Hepatocyte (in vitro differentiated cells): ENCODE data around the gene CBX7. TPM values are rescaled to one million over a fixed set of nuclear protein-coding genes. Genes with fewer than 3 reads are reported as not detected.
A peak's percentile ranks its signal among the peaks of the same experiment; 100 is the strongest.

Source experiments
- DNase-seq: peaks from one replicate; pipeline ENCODE4 v3.0.0-alpha.2; 2016; ENCODE audit warnings: low spot score
- H2AFZ ChIP-seq: fragments of 200-600 bp; sonication (generic); 2 replicates; pipeline ENCODE4 v1.6.0; 2016; ENCODE audit warnings: antibody characterized with exemption, mild to moderate bottlenecking
- H3K27ac ChIP-seq: fragments of 200-600 bp; sonication (generic); 2 replicates; pipeline ENCODE4 v1.5.1; 2016; ENCODE audit warnings: mild to moderate bottlenecking
- H3K27me3 ChIP-seq: fragments of 200-600 bp; sonication (generic); 2 replicates; pipeline ENCODE4 v1.6.1; 2016
- H3K36me3 ChIP-seq: fragments of 200-600 bp; sonication (generic); replicated peaks from 2 replicates; pipeline ENCODE4 v1.5.1; 2016; ENCODE audit warnings: low read depth; ENCODE audit not compliant: insufficient read depth
- H3K4me1 ChIP-seq: fragments of 200-600 bp; sonication (generic); 2 replicates; pipeline ENCODE4 v1.5.1; 2016; ENCODE audit warnings: mild to moderate bottlenecking, moderate library complexity; ENCODE audit not compliant: insufficient read depth
- H3K4me2 ChIP-seq: fragments of 200-600 bp; sonication (generic); 2 replicates; pipeline ENCODE4 v1.6.0; 2016
- H3K4me3 ChIP-seq: fragments of 200-600 bp; sonication (generic); 2 replicates; pipeline ENCODE4 v1.5.1; 2016; ENCODE audit warnings: mild to moderate bottlenecking
- H3K79me2 ChIP-seq: fragments of 200-600 bp; sonication (generic); 2 replicates; pipeline ENCODE4 v1.6.0; 2017; ENCODE audit warnings: mild to moderate bottlenecking
- H3K9me2 ChIP-seq: fragments of 200-600 bp; sonication (generic); replicated peaks from 2 replicates; pipeline ENCODE4 v1.6.0; 2017; ENCODE audit warnings: mild to moderate bottlenecking; ENCODE audit not compliant: insufficient read depth
- H3K9me3 ChIP-seq: fragments of 200-600 bp; sonication (generic); 2 replicates; pipeline ENCODE4 v1.5.1; 2016; ENCODE audit warnings: low read depth, mild to moderate bottlenecking
- H4K20me1 ChIP-seq: fragments of 200-600 bp; sonication (generic); 2 replicates; pipeline ENCODE4 v1.6.0; 2016; ENCODE audit warnings: mild to moderate bottlenecking; ENCODE audit not compliant: insufficient read depth, poor library complexity, severe bottlenecking
- EZH2 ChIP-seq: fragments of 200-600 bp; sonication (generic); IDR thresholded peaks from 2 replicates; pipeline ENCODE4 v1.6.1; 2016; ENCODE audit warnings: antibody characterized with exemption, mild to moderate bottlenecking, borderline replicate concordance
- EZH2phosphoT487 ChIP-seq: fragments of 200-600 bp; sonication (generic); IDR thresholded peaks from one replicate; pipeline ENCODE4 v1.6.1; 2018; ENCODE audit warnings: antibody characterized with exemption, mild to moderate bottlenecking, low read depth, moderate library complexity; ENCODE audit not compliant: unreplicated experiment, severe bottlenecking
- WGBS: methylation state at CpG from one replicate; pipeline ENCODE4 v1.1.6; 2016; ENCODE audit warnings: low lambda C conversion rate; ENCODE audit errors: missing lambda C conversion rate; 5-methylcytosine and 5-hydroxymethylcytosine counted together
- polyA plus RNA-seq: library from polyadenylated mRNA; unstranded; fragments of >200 nt; fragmentation: Nextera tagmentation; extraction: Ambion mirVana; gene quantifications from 2 replicates; pipeline ENCODE4 v1.2.1, GENCODE V29; 2016
- total RNA-seq: library from RNA; depleted of rRNA; stranded (reverse); fragments of >200 nt; gene quantifications from 2 replicates; pipeline ENCODE4 v1.2.3, GENCODE V29; 2014
- TF ChIP-seq, protein P1 (sequence below): fragments of 200-600 bp; sonication (generic); IDR thresholded peaks from 2 replicates; pipeline ENCODE4 v1.5.1; 2016; ENCODE audit warnings: antibody characterized with exemption, mild to moderate bottlenecking; ENCODE audit not compliant: poor library complexity

Gene CBX7
- total and polyA plus RNA-seq, 2 experiments from 2014 or later: 4.2 to 9.6 TPM

DNA sequence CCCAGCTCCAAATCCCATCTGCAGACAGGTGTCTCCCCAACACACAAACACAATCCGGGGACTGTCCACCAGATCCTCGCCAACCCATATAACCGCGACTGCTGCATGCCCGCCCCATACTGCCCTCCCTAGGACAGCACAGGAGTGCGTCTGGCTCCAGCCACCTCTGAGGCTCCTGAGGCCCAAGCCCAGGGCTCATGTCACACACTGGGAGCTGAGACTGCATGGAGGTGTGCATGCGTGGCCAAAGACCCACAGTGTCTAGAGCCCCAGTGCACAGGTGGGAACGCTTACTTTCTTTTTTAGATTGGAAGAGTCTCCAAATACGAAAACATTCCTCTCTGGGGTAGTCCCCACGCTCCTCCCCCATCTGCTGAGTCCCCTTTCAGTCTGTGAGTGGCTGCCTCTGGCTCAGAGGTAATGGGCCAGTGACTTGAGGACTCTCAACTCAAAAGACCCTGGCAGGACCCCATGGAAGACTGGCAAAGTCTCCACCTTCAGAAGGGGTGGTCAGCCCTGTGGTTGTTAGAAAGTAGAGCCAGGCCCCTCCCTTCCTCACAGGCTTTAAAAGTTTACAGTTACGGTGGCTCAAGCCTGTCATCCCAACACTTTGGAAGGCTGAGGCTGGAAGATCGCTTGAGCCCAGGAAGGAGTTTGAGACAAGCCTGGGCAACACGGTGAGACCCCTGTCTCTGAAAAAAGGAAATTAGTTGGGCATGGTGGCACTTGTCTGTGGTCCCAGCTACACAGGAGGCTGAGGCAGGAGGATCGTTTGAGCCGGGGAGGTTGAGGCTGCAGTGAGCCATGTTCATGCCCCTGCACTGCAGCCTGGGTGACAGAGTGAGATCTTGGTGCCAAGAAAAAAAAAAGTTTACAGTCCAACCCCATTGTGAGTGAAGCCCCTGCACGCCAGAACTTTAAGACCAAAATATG lies 2.3 kb downstream of the CBX7 start:
- Histone ChIP-seq H3K36me3 (no peaks in the 10 kb centered on the region), H3K4me1 (peaks cover 17% of the 10 kb centered on the region), H4K20me1 (no peaks in the 10 kb centered on the region), H3K27ac (no peak overlapping the region), H3K79me2 (no peaks in the 10 kb centered on the region), H3K27me3 (peaks cover 21% of the 10 kb centered on the region), H3K4me3 (no peak overlapping the region), H2AFZ (no peak overlapping the region), H3K9me2 (no peaks in the 10 kb centered on the region), H3K4me2 (no peak overlapping the region), H3K9me3 (no peaks in the 10 kb centered on the region)
- TF ChIP-seq, protein P1, sequence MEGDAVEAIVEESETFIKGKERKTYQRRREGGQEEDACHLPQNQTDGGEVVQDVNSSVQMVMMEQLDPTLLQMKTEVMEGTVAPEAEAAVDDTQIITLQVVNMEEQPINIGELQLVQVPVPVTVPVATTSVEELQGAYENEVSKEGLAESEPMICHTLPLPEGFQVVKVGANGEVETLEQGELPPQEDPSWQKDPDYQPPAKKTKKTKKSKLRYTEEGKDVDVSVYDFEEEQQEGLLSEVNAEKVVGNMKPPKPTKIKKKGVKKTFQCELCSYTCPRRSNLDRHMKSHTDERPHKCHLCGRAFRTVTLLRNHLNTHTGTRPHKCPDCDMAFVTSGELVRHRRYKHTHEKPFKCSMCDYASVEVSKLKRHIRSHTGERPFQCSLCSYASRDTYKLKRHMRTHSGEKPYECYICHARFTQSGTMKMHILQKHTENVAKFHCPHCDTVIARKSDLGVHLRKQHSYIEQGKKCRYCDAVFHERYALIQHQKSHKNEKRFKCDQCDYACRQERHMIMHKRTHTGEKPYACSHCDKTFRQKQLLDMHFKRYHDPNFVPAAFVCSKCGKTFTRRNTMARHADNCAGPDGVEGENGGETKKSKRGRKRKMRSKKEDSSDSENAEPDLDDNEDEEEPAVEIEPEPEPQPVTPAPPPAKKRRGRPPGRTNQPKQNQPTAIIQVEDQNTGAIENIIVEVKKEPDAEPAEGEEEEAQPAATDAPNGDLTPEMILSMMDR: no peak
- TF ChIP-seq EZH2: no peak
- TF ChIP-seq EZH2phosphoT487: no peak
- WGBS: 87% methylated on average over 16 of the region's 16 CpGs
- DNase-seq: peak; percentile 5

DNA sequence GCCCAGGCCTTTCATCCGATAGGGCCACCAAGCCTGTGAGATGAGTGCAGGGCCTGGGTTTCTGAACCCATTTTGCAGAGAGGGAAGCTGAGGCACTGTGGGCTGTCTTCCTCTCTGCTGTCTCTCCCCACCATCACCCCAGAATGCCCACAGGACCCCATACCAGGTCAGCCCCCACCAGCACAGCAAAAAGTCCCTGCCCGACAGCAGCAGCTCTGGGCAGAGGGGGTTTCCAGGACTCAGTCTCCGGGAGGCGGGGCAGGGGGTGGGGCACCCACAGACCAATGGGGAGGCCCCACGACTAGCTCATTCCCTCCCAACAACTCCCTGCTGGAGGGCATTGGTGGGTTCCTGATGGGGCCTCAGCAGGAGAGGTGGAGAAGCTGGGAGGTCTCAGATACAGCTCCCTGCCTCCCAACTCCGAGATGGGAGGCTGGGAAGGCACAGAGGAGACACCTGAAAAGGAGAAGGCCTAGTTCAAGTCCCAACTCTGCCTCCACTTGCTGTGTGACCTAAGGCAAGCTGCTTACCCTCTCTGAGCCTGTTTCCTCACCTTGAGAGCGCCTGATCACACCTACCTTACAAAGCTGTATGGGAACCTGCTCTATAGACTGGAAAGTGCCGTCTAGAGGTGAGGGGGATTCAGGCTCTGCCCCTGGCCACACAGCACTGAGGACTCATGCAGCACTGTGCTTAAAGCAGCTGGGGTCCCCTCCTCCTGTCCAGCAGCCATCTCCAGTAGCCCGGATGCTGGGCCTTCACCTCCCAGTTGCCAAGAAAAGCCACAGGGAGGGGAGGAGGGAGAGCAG lies 3.5 kb downstream of the CBX7 start:
- H4K20me1 ChIP-seq: no peaks in the 10 kb centered on the region
- H3K4me3 ChIP-seq: no peak overlapping the region
- no peak overlapping the region for H3K4me2 ChIP-seq
- no peak overlapping the region for H3K27ac ChIP-seq
- WGBS: 81% methylated on average over 9 of the region's 9 CpGs
- no peak for TF ChIP-seq EZH2
- TF ChIP-seq, protein P1: no peak
- no peak for TF ChIP-seq EZH2phosphoT487
- no peak overlapping the region for H2AFZ ChIP-seq
- H3K9me2 ChIP-seq: no peaks in the 10 kb centered on the region
- H3K27me3 ChIP-seq: peaks cover 9% of the 10 kb centered on the region
- H3K9me3 ChIP-seq: no peaks in the 10 kb centered on the region
- DNase-seq: peak; percentile 22
- no peaks in the 10 kb centered on the region for H3K36me3 ChIP-seq
- no peaks in the 10 kb centered on the region for H3K79me2 ChIP-seq
- H3K4me1 ChIP-seq: peaks cover 17% of the 10 kb centered on the region

DNA sequence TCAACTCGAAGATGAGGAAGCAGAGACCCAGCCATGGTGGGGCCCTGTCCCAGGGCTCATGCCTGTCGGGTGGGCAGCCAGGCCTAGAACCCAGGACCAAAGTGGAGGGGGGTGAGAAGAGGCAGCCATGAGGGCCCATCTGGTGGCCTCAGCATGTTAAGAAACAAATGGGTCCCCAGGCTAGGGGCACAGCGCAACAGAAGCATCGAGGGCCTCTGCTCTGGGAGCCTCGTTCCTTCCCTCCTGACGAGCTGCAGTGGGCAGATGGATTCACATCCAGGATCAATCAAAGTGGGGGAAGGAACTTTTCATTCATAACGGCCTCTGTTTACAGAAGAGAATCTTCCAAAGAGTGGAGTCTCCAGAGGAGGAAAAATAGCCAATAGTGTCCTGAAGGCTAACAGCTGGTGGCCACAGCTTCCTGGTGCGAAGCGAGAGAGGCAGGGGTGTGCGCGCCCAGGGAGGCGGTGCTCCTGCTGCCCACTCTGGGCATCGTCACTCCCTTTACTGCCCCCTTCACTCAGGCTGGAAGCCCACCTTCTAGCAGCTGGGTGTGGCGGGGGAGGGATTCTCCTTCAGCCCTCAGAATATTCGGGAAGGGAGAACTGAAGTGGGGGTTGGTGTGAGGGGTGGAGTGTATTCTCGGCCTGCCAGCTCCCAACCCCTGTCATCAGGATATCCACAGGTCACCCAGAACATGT lies 4.3 kb downstream of the CBX7 start:
- Histone ChIP-seq H3K4me2 (no peak overlapping the region), H3K4me3 (no peak overlapping the region), H3K79me2 (no peaks in the 10 kb centered on the region), H3K4me1 (peaks cover 15% of the 10 kb centered on the region), H3K9me2 (no peaks in the 10 kb centered on the region), H3K27ac (no peak overlapping the region), H3K27me3 (peaks cover 1% of the 10 kb centered on the region), H4K20me1 (no peaks in the 10 kb centered on the region), H3K9me3 (no peaks in the 10 kb centered on the region), H2AFZ (no peak overlapping the region), H3K36me3 (no peaks in the 10 kb centered on the region)
- DNase-seq: no peak
- 84% methylated on average over 16 of the region's 16 CpGs for WGBS
- TF ChIP-seq, protein P1: no peak
- TF ChIP-seq EZH2phosphoT487 (no peak), EZH2 (no peak)
